IMR-90 (cell line): ENCODE results near the gene FBXO44. TPM values are rescaled to one million over a fixed set of nuclear protein-coding genes. Genes with fewer than 3 reads are reported as not detected.

Source experiments
- ATAC-seq: fragments of 200-7000 bp; cut with Tn5 transposase; 2 replicates; pipeline ENCODE4 v1.9.1; 2020; ENCODE audit warnings: low read depth, mild to moderate bottlenecking, moderate library complexity
- BruUV-seq: library from RNA; stranded (reverse); fragments of 400-500 nt; replicated peaks from 2 replicates; lab custom pipeline; 2021; lab: Mats Ljungman, UMichigan
- CTCF ChIA-PET: fragments of 300-600 bp; formaldehyde crosslinking; extraction: SDS; loops from one replicate; lab custom pipeline; 2021; ENCODE audit warnings: antibody characterized with exemption; lab: Yijun Ruan, JAX
- POLR2A ChIA-PET: fragments of 300-600 bp; sonication (Branson Sonifier 250); formaldehyde crosslinking; loops from one replicate; lab custom pipeline; 2022; ENCODE audit warnings: antibody characterized with exemption; ENCODE audit not compliant: unreplicated experiment; lab: Charles Lee
- DNase-seq: peaks from one replicate; pipeline ENCODE4 v3.0.0; 2013
- H2AFZ ChIP-seq: replicated peaks from 2 replicates; pipeline ENCODE3; 2013; ENCODE audit warnings: low read length, mild to moderate bottlenecking; ENCODE audit not compliant: poor library complexity
- H2AK5ac ChIP-seq: 2 replicates; pipeline ENCODE4 v1.6.1; 2013; ENCODE audit warnings: low read depth, low read length, inconsistent platforms
- H2AK9ac ChIP-seq: replicated peaks from 2 replicates; pipeline ENCODE3; 2013; ENCODE audit warnings: mild to moderate bottlenecking, low read depth, low read length, moderate library complexity; ENCODE audit not compliant: poor library complexity
- H2BK120ac ChIP-seq: 2 replicates; pipeline ENCODE4 v1.6.1; 2013; ENCODE audit warnings: low read depth, low read length, inconsistent platforms
- H2BK15ac ChIP-seq: 3 replicates; pipeline ENCODE4 v1.6.1; 2013; ENCODE audit warnings: low read depth, low read length, inconsistent platforms
- H2BK20ac ChIP-seq: 2 replicates; pipeline ENCODE4 v1.6.1; 2013; ENCODE audit warnings: low read depth, mild to moderate bottlenecking, inconsistent platforms, low read length, moderate library complexity
- H2BK5ac ChIP-seq: 2 replicates; pipeline ENCODE4 v1.6.1; 2013; ENCODE audit warnings: mild to moderate bottlenecking, low read depth, low read length, inconsistent platforms; ENCODE audit not compliant: poor library complexity, severe bottlenecking
- H3K14ac ChIP-seq: replicated peaks from 2 replicates; pipeline ENCODE4 v1.6.1; 2013; ENCODE audit warnings: low read depth, low read length, inconsistent platforms
- H3K18ac ChIP-seq: 2 replicates; pipeline ENCODE4 v1.6.1; 2013; ENCODE audit warnings: low read depth, low read length, control low read depth
- H3K23ac ChIP-seq: 2 replicates; pipeline ENCODE4 v1.6.1; 2013; ENCODE audit warnings: low read depth, low read length, inconsistent platforms
- H3K27ac ChIP-seq: 2 replicates; pipeline ENCODE4 v1.5.1; 2013; ENCODE audit warnings: mild to moderate bottlenecking, control low read depth, low read length; ENCODE audit not compliant: insufficient read depth
- H3K27me3 ChIP-seq: 2 replicates; pipeline ENCODE4 v1.6.1; 2013; ENCODE audit warnings: low read length; ENCODE audit not compliant: control insufficient read depth, insufficient read depth
- H3K36me3 ChIP-seq: 2 replicates; pipeline ENCODE4 v1.6.1; 2013; ENCODE audit warnings: low read length, mixed read lengths; ENCODE audit not compliant: control insufficient read depth, insufficient read depth
- H3K4ac ChIP-seq: 2 replicates; pipeline ENCODE4 v1.6.1; 2013; ENCODE audit warnings: low read depth, low read length, inconsistent platforms
- H3K4me1 ChIP-seq: 2 replicates; pipeline ENCODE4 v1.6.1; 2013; ENCODE audit warnings: low read length, mixed read lengths; ENCODE audit not compliant: control insufficient read depth, insufficient read depth
- H3K4me2 ChIP-seq: 2 replicates; pipeline ENCODE4 v1.6.1; 2013; ENCODE audit warnings: low read depth, mild to moderate bottlenecking, control low read depth, low read length, moderate library complexity
- H3K4me3 ChIP-seq: 2 replicates; pipeline ENCODE4 v1.5.1; 2013; ENCODE audit warnings: low read depth, mild to moderate bottlenecking, control low read depth, low read length, moderate library complexity; ENCODE audit not compliant: insufficient read depth
- H3K56ac ChIP-seq: 2 replicates; pipeline ENCODE4 v1.6.1; 2013; ENCODE audit warnings: low read length, inconsistent platforms; ENCODE audit not compliant: insufficient read depth; ENCODE audit errors: extremely low read depth
- H3K79me1 ChIP-seq, 2 experiments: 2 replicates each; pipeline ENCODE4 v1.6.1; 2013; ENCODE audit warnings: low read length in 2 of 2, inconsistent platforms in 1 of 2, low read depth in 1 of 2
- H3K9ac ChIP-seq: 2 replicates; pipeline ENCODE4 v1.6.1; 2013; ENCODE audit warnings: low read depth, low read length, control low read depth
- H3K9me1 ChIP-seq: 2 replicates; pipeline ENCODE4 v1.6.1; 2013; ENCODE audit warnings: low read length, inconsistent platforms; ENCODE audit not compliant: insufficient read depth
- H3K9me3 ChIP-seq: 2 replicates; pipeline ENCODE4 v1.6.1; 2013; ENCODE audit warnings: low read length; ENCODE audit not compliant: control insufficient read depth, insufficient read depth
- H4K20me1 ChIP-seq: 2 replicates; pipeline ENCODE4 v1.6.1; 2013; ENCODE audit warnings: low read length, inconsistent platforms; ENCODE audit not compliant: insufficient read depth
- H4K5ac ChIP-seq: 2 replicates; pipeline ENCODE4 v1.6.1; 2013; ENCODE audit warnings: mild to moderate bottlenecking, low read depth, low read length, control low read depth
- H4K8ac ChIP-seq, 2 experiments: 2 replicates each; pipeline ENCODE4 v1.6.1; 2013; ENCODE audit warnings: low read depth in 2 of 2, low read length in 2 of 2, control low read depth in 1 of 2, inconsistent platforms in 1 of 2
- H4K91ac ChIP-seq: 2 replicates; pipeline ENCODE4 v1.6.1; 2013; ENCODE audit warnings: low read depth, low read length, inconsistent platforms; ENCODE audit not compliant: insufficient read depth
- CHD1 ChIP-seq: IDR thresholded peaks from 2 replicates; pipeline ENCODE4 v1.6.1; 2012; ENCODE audit warnings: low read depth, low read length, improper control_type of control experiment
- FOS ChIP-seq: fragments of 150-350 bp; IDR thresholded peaks from 2 replicates; pipeline ENCODE4 v1.6.1; 2016; ENCODE audit warnings: low read depth, low read length
- MAZ ChIP-seq: IDR thresholded peaks from 2 replicates; pipeline ENCODE4 v1.6.1; 2012; ENCODE audit warnings: low read depth, mild to moderate bottlenecking, low read length, improper control_type of control experiment, moderate library complexity, borderline replicate concordance
- MXI1 ChIP-seq: IDR thresholded peaks from 2 replicates; pipeline ENCODE4 v1.6.1; 2012; ENCODE audit warnings: low read depth, mild to moderate bottlenecking, low read length, moderate library complexity, borderline replicate concordance
- POLR2A ChIP-seq: IDR thresholded peaks from 2 replicates; pipeline ENCODE4 v1.6.1; 2012; ENCODE audit warnings: mild to moderate bottlenecking, low read depth, low read length
- RCOR1 ChIP-seq: IDR thresholded peaks from 2 replicates; pipeline ENCODE4 v1.6.1; 2012; ENCODE audit warnings: mild to moderate bottlenecking, low read length, improper control_type of control experiment; ENCODE audit not compliant: insufficient replicate concordance
- RFX5 ChIP-seq: IDR thresholded peaks from 2 replicates; pipeline ENCODE4 v1.8.0; 2012; ENCODE audit warnings: low read depth, mild to moderate bottlenecking, low read length, moderate library complexity
- WGBS, 2 experiments: methylation state at CpG; one replicate each; pipeline versions ENCODE4 v1.1.5 to v1.1.7; 2013; ENCODE audit warnings: missing lambda C conversion rate in 2 of 2; ENCODE audit not compliant: insufficient read length in 1 of 2; ENCODE audit errors: extremely low coverage in 2 of 2; 5-methylcytosine and 5-hydroxymethylcytosine counted together
- dilution Hi-C: fragments of 300-500 bp; cut with HindIII; formaldehyde crosslinking; loops from one replicate; pipeline ENCODE4 v1.14.3; 2018; ENCODE audit warnings: low sequenced_read_pairs; ENCODE audit not compliant: unreplicated experiment
- in situ Hi-C: fragments of 300-500 bp; cut with MboI; formaldehyde crosslinking; loops from 3 replicates; pipeline ENCODE4 v1.14.3; 2019; ENCODE audit warnings: low sequenced_read_pairs, inconsistent platforms, mixed read lengths
- intact Hi-C: fragments of 100-400 bp; cut with micrococcal nuclease; formaldehyde crosslinking; loops from 2 replicates; pipeline ENCODE4 v1.10.0; 2022
- polyA plus RNA-seq, 3 experiments: library from polyadenylated mRNA; depleted of rRNA; stranded (reverse); fragments of >200 nt; gene quantifications; 2 replicates each; pipeline ENCODE4 v1.2.3, GENCODE V29; 2012; ENCODE audit warnings: low replicate concordance in 1 of 3
- total RNA-seq: library from RNA; depleted of rRNA; stranded (reverse); fragments of >200 nt; gene quantifications from 2 replicates; pipeline ENCODE4 v1.2.3, GENCODE V29; 2012

Gene FBXO44
- total and polyA plus RNA-seq, 2 of the 4 experiments (the other 2 are of a cell fraction): 9.3 to 25.5 TPM

DNA sequence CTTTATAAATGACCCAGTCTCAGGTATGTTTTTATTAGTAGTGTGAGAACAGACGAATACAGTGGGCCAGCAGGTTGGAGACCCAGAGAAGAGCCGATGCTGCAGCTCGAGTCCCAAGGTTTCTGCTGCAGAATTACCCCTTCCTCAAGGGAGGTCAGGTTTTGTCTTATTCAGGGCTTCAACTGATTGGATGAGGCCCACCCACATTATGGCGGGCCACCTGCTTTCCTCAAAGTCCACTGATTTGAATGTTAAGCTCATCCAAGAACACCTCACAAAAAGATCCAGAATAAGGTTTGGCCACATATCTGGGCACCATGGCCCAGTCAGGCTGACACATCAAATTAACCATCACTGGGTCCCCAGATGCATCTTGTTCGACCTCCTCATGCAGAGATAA, 41.3 kb upstream of the FBXO44 start:
- H2BK5ac ChIP-seq: no peak overlapping the region
- no peak overlapping the region for H3K27ac ChIP-seq
- POLR2A ChIA-PET: no interaction called here
- in situ Hi-C loops: no loop called here
- peaks cover 11% of the 10 kb centered on the region for H3K27me3 ChIP-seq
- no peak overlapping the region for H2BK15ac ChIP-seq
- H2BK20ac ChIP-seq: no peak overlapping the region
- ATAC-seq: no peak
- H4K5ac ChIP-seq: no peak overlapping the region
- no peak overlapping the region for H2AFZ ChIP-seq
- no peak overlapping the region for H3K4ac ChIP-seq
- H3K9me1 ChIP-seq: no peaks in the 10 kb centered on the region
- no peak overlapping the region for H3K18ac ChIP-seq
- no peaks in the 10 kb centered on the region for H4K20me1 ChIP-seq
- H2AK9ac ChIP-seq: no peak overlapping the region
- 20% methylated on average over 4 of the region's 5 CpGs; no CpG with 5 or more reads in 1 of the 2 experiments for WGBS, 2 experiments
- no peak overlapping the region for H2AK5ac ChIP-seq
- H3K56ac ChIP-seq: no peak overlapping the region
- no peaks in the 10 kb centered on the region for H3K9me3 ChIP-seq
- H4K91ac ChIP-seq: no peak overlapping the region
- no peaks in the 10 kb centered on the region for H3K4me1 ChIP-seq
- no peak for DNase-seq
- H3K36me3 ChIP-seq: no peaks in the 10 kb centered on the region
- TF ChIP-seq FOS (no peak), MAZ (no peak), POLR2A (no peak), RCOR1 (no peak), CHD1 (no peak), RFX5 (no peak), MXI1 (no peak)
- no peak overlapping the region for H4K8ac ChIP-seq
- CTCF ChIA-PET: no interaction called here
- dilution Hi-C loops: no loop called here
- H2BK120ac ChIP-seq: no peak overlapping the region
- no TSS peak for BruUV-seq
- intact Hi-C loops: no loop called here
- H3K4me2 ChIP-seq: no peak overlapping the region
- H3K23ac ChIP-seq: no peak overlapping the region
- no peak overlapping the region for H3K4me3 ChIP-seq
- H3K14ac ChIP-seq: no peak overlapping the region
- no peaks in the 10 kb centered on the region for H3K79me1 ChIP-seq
- H3K9ac ChIP-seq: no peak overlapping the region
